SU-DHL-6 (cell line): ENCODE results near the gene PROCR.

Experiments
- H2AFZ ChIP-seq: fragments of 200-600 bp; sonication (generic); 2 replicates; pipeline ENCODE4 v1.6.1; 2014; ENCODE audit warnings: low read depth, mild to moderate bottlenecking, moderate library complexity, mixed read lengths, antibody characterized with exemption, low read length; ENCODE audit not compliant: severe bottlenecking
- H3F3A ChIP-seq: fragments of 200-600 bp; shearing (Covaris generic); 2 replicates; pipeline ENCODE4 v1.6.0; 2016; ENCODE audit warnings: antibody characterized with exemption, mild to moderate bottlenecking; ENCODE audit not compliant: insufficient read depth
- H3K27ac ChIP-seq: fragments of 200-600 bp; sonication (generic); 2 replicates; pipeline ENCODE4 v1.5.1; 2016; ENCODE audit warnings: low read depth, mild to moderate bottlenecking, low read length, moderate library complexity, mixed read lengths
- H3K27me3 ChIP-seq: fragments of 200-600 bp; sonication (generic), shearing (Covaris generic); 2 replicates; pipeline ENCODE4 v1.6.0; 2014; ENCODE audit warnings: mild to moderate bottlenecking, low read length
- H3K36me3 ChIP-seq: fragments of 200-600 bp; sonication (generic); 2 replicates; pipeline ENCODE4 v1.6.1; 2014; ENCODE audit warnings: mild to moderate bottlenecking, low read length, mixed read lengths
- H3K4me2 ChIP-seq: fragments of 300-600, 200-600 bp; shearing (Covaris generic), sonication (generic); 2 replicates; pipeline ENCODE4 v1.6.0; 2014; ENCODE audit warnings: low read length, low read depth, mild to moderate bottlenecking; ENCODE audit not compliant: poor library complexity, severe bottlenecking
- H3K4me3 ChIP-seq: fragments of 200-600 bp; sonication (generic); 2 replicates; pipeline ENCODE4 v1.5.1; 2014; ENCODE audit warnings: antibody characterized with exemption, low read length, mild to moderate bottlenecking, mixed read lengths; ENCODE audit not compliant: insufficient read depth, poor library complexity, severe bottlenecking
- H3K79me2 ChIP-seq: fragments of 200-600 bp; sonication (generic); 2 replicates; pipeline ENCODE4 v1.6.1; 2014; ENCODE audit warnings: mild to moderate bottlenecking, low read length, moderate library complexity; ENCODE audit not compliant: insufficient read depth
- H3K9ac ChIP-seq: fragments of 200-600 bp; sonication (generic); 2 replicates; pipeline ENCODE4 v1.7.0; 2014; ENCODE audit warnings: mild to moderate bottlenecking, low read length
- H3K9me2 ChIP-seq: fragments of 200-600 bp; sonication (generic); replicated peaks from 2 replicates; pipeline ENCODE4 v1.6.1; 2014; ENCODE audit warnings: low read length; ENCODE audit not compliant: insufficient read depth
- H3K9me3 ChIP-seq: fragments of 200-600 bp; sonication (generic); 2 replicates; pipeline ENCODE4 v1.6.1; 2014; ENCODE audit warnings: low read length, mixed read lengths; ENCODE audit not compliant: insufficient read depth
- H4K20me1 ChIP-seq: fragments of 200-600 bp; sonication (generic); 2 replicates; pipeline ENCODE4 v1.6.1; 2014; ENCODE audit warnings: low read depth, mild to moderate bottlenecking, antibody characterized with exemption, low read length, moderate library complexity, mixed read lengths
- CTCF ChIP-seq: fragments of 200-600 bp; sonication (generic); IDR thresholded peaks from one replicate; pipeline ENCODE4 v1.5.1; 2017; ENCODE audit warnings: antibody characterized with exemption, mild to moderate bottlenecking, low read length, moderate library complexity; ENCODE audit not compliant: insufficient read depth, poor library complexity, severe bottlenecking
- EZH2phosphoT487 ChIP-seq: fragments of 200-600 bp; sonication (generic), shearing (Covaris generic); conservative IDR thresholded peaks from 2 replicates; pipeline ENCODE4 v1.6.1; 2018; ENCODE audit warnings: mild to moderate bottlenecking, antibody characterized with exemption, low read length, moderate library complexity, mixed read lengths

Gene PROCR

GRCh38 chr20:35129647-35130069 is 42.2 kb upstream of the PROCR start:
- Histone ChIP-seq H3K9me2 (no peaks in the 10 kb centered on the region), H3F3A (no peaks in the 10 kb centered on the region), H3K27me3 (no peaks in the 10 kb centered on the region), H4K20me1 (no peaks in the 10 kb centered on the region), H3K79me2 (no peaks in the 10 kb centered on the region), H3K36me3 (0 out of 2 replicates have a peak, but pooled peaks cover 4% of the 10 kb centered on the region), H3K4me2 (no peak overlapping the region), H2AFZ (no peak overlapping the region), H3K9ac (no peak overlapping the region), H3K27ac (no peak overlapping the region), H3K4me3 (no peak overlapping the region), H3K9me3 (no peaks in the 10 kb centered on the region)
- TF ChIP-seq EZH2phosphoT487 (no peak), CTCF (no peak)

- H3K36me3 ChIP-seq = 0 out of 2 replicates have a peak, but pooled peaks cover 4% of the 10 kb centered on the region
- TF ChIP-seq EZH2phosphoT487 (no peak), CTCF (no peak)
Observed at GRCh38 chr20:35131934-35132333, 39.9 kb upstream of the PROCR start.

GRCh38 chr20:35133031-35133430 is 38.8 kb upstream of the PROCR start:
- no peaks in the 10 kb centered on the region for H3K36me3 ChIP-seq
- H3K4me2 ChIP-seq = no peak overlapping the region

More at GRCh38 chr20:35131934-35132333, 39.9 kb upstream of the PROCR start:
- Histone ChIP-seq H3K4me2 (no peak overlapping the region), H3K79me2 (no peaks in the 10 kb centered on the region), H3K9me3 (no peaks in the 10 kb centered on the region), H4K20me1 (no peaks in the 10 kb centered on the region), H3F3A (no peaks in the 10 kb centered on the region), H3K9ac (no peak overlapping the region), H2AFZ (no peak overlapping the region), H3K9me2 (no peaks in the 10 kb centered on the region), H3K27ac (no peak overlapping the region), H3K4me3 (no peak overlapping the region), H3K27me3 (no peaks in the 10 kb centered on the region)

More at GRCh38 chr20:35133031-35133430, 38.8 kb upstream of the PROCR start:
- Histone ChIP-seq H3K27me3 (no peaks in the 10 kb centered on the region), H3K9ac (no peak overlapping the region), H3K9me3 (no peaks in the 10 kb centered on the region), H3K79me2 (no peaks in the 10 kb centered on the region), H3K9me2 (no peaks in the 10 kb centered on the region), H3K4me3 (no peak overlapping the region), H4K20me1 (no peaks in the 10 kb centered on the region), H3F3A (no peaks in the 10 kb centered on the region), H3K27ac (no peak overlapping the region), H2AFZ (no peak overlapping the region)
- TF ChIP-seq EZH2phosphoT487 (no peak), CTCF (no peak)
